Esophagus muscularis mucosa (tissue), 4 donors: ENCODE measurements around the gene AGER.

ENCODE experiments used
- CTCF ChIP-seq, 3 experiments: fragments of 200-600 bp in 2 of 3; fragments of 450-650 bp in 1 of 3; sonication (generic) in 2 of 3; IDR thresholded peaks; one replicate each; pipeline ENCODE4 v1.5.1; 2017 to 2019; ENCODE audit warnings: antibody characterized with exemption in 3 of 3, mild to moderate bottlenecking in 2 of 3, moderate library complexity in 1 of 3
- EP300 ChIP-seq: sonication (generic); formaldehyde crosslinking; IDR thresholded peaks from one replicate; pipeline ENCODE4 v1.6.1; 2017; ENCODE audit warnings: antibody characterized with exemption
- POLR2A ChIP-seq: fragments of 450-650 bp; IDR thresholded peaks from one replicate; pipeline ENCODE4 v1.6.1; 2017; ENCODE audit warnings: antibody characterized with exemption, moderate library complexity, mild to moderate bottlenecking, low read depth

GRCh38 chr6:32194825-32195651, 11.0 kb upstream of the AGER start:
- TF ChIP-seq CTCF (IDR thresholded peaks at IDR 0.05): peak; percentile 44 to 64 (median 47)
- TF ChIP-seq EP300: no peak
- TF ChIP-seq POLR2A: peak; percentile 84
